ENCODE results near the gene PGM2L1. TPM values are rescaled to one million over a fixed set of nuclear protein-coding genes. Genes with fewer than 3 reads are reported as not detected.
"Not testable (repeated sequence)": the region's sequence is repeated elsewhere in the genome, so short reads cannot be mapped to it uniquely, and the experiment has no call there.

Gene PGM2L1
- total RNA-seq, 1 experiment from 2014 or later, result 2.1 TPM

GRCh38 chr11:74345420-74345819, 52.8 kb downstream of the PGM2L1 start:
- no peak for DNase-seq (ENCODE audit: extremely low read depth, low read depth)

GRCh38 chr11:74341921-74342320, 56.3 kb downstream of the PGM2L1 start:
- no peak for DNase-seq (ENCODE audit: extremely low read depth, low read depth)

- DNase-seq (ENCODE audit: extremely low read depth, low read depth), result no peak
Observed at GRCh38 chr11:74339619-74340018, 58.6 kb downstream of the PGM2L1 start.

- no peak for DNase-seq (ENCODE audit: extremely low read depth, low read depth)
Observed at GRCh38 chr11:74338963-74339362, 59.3 kb downstream of the PGM2L1 start.

DNA sequence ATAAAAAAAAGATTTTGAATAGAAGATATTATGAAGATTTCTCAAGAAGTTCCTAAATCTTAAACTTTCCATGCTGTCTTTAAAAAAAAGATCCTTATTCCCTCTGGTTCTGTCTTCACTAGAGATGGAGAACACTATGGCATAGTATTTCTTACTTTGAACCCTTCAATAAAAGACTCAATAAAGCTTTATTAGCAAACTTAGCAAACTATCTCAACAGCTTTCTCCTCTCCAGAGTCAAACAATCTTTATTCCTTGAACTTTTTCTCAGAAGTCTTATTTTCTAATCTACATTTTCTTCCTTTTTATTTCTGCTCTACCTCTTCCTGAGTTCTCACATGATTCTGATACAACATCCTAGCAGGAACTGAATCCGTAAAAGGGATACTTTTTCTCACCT, 65.0 kb downstream of the PGM2L1 start:
- DNase-seq (ENCODE audit: extremely low read depth, low read depth), result no peak

GRCh38 chr11:74332291-74332690, 65.9 kb downstream of the PGM2L1 start:
- no peak for DNase-seq (ENCODE audit: extremely low read depth, low read depth)

DNA sequence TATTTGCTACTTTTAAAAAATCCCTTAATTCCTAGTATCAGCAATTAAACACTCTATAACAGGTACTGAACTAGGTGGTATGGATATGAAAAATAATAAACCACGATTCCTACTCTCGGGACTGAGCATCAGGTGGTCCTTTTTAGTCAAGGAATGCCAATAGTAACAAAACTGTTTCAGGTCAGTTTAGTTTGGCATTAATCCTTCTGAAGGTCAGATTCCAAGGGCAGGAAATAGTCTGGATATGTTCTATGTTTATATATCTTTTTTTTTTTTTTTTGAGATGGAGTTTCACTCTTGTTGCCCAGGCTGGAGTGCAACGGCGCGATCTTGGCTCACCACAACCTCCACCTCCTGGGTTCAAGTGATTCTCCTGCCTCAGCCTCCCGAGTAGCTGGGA, 67.2 kb downstream of the PGM2L1 start:
- not testable (repeated sequence) for DNase-seq (ENCODE audit: extremely low read depth, low read depth)

DNA sequence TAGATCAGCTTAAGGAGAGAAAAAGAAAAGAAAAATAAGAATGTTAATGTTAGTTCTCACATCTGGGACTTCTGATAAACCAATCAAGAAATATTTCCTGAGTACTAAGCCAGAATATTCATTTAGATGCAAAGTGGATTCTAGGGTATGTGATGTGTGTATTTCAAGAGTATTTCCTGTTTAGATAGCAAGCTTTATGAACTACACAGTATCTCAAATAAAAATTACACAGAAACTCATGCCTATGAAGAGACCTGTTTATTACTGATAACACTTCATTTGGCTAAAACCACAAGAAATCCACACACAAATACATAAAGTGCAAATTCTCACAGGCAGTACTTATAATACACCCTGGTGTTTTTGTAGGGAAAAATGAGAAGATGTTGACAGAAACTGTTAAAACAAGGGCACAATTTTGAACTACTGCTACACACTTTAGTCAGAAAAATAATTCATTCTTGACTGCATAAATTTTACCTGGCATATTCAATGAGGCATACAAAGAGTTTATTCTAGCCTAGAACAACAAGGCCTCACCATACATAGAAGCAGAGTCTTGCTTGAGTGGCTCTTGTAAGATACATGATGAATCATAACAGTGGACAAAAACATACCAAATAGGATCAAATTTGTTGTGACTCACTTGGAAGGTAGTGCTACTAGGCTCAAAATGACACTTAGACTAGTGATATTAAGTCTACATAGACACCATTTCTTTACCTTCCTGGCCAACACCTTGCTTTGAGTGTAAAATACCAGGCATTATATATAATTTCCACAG, 68.0 kb downstream of the PGM2L1 start:
- no peak for DNase-seq (ENCODE audit: extremely low read depth, low read depth)

- DNase-seq (ENCODE audit: extremely low read depth, low read depth), result no peak
Observed at GRCh38 chr11:74327076-74327475, 71.2 kb downstream of the PGM2L1 start.

DNA sequence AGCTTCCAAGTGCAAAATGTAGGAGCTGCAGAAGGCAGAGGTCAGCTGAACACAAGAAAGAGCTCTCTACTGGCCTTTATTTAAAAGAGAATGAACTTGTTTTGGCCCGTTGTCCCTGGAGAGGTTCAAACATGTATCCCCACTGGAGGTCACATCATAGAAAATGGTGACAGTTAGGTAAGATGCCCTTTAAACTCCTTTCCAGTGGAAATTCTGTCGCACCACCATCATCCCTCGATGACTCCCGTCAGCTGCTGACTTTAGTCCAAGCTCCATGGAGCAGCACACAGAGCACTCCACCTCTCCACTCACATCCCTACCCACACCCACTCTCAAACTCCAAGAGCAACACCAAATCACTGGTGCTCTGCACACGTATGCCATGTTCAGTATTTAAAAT, 71.6 kb downstream of the PGM2L1 start:
- no peak for DNase-seq (ENCODE audit: extremely low read depth, low read depth)

DNA sequence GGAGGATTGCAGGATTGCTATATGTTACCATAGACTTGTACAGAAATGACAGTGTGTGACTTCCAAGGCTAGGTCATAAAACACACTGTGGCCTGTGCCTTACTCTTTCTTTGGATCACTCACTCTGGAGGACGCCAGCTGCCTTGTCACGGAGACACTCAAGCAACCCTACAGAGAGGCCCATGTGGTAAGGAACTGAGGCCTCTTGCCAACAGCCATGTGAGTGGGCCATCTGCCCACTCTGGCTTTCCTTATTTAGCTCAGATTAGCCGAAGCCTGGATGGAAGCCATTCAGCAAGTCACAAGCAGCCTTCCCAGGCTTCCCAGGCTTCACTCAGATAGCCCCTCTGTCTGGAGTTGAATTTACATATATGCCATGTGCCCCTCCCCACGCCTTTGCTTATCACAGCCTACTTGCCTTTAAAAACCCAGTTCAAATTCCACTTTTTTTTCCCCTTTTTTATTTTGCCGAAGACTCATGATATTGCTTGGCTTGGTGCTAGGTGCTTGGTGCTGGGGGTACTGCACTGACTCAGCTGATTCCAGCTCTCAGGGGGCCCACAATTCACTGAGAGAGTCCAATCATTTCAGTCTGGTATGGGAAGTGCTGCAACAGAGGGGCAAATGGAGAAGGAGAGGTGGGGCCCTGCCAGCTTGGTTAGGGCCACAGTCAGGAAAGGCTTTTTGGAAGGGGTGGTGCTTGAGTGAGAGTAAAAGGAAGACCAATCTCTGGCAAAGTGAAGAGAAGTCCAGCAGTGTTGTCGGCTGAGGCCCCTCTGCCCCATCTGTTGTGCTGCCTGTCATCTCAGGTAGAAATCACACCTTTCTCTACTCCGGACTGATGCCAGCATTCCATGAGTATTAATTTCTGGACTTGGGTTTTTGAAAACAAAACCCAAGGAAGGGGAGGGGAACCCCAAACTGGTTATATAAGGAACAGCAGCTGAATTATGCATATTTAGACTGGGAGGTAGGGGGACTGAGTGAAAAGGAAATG, 72.3 kb downstream of the PGM2L1 start:
- DNase-seq (ENCODE audit: extremely low read depth, low read depth), result no peak

DNA sequence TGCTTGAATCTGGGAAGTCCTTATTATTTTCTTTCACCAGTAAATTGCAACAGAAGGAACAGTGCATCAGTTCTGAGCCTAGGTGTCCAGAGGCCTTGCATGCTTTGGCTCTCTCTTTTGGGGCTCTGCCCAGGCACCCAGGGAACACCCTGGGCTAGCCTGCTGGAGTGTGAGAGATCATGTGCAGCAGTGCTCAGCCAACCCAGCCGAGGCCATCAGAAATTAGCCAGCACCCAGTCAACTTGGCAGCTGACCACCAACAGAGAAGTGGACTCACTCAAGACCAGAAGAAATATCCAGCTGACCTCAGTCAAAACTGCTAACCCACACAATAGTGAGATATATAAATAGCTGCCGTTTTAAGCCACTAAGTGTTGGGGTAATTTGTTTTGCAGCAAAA, 75.6 kb downstream of the PGM2L1 start:
- no peak for DNase-seq (ENCODE audit: extremely low read depth, low read depth)

DNA sequence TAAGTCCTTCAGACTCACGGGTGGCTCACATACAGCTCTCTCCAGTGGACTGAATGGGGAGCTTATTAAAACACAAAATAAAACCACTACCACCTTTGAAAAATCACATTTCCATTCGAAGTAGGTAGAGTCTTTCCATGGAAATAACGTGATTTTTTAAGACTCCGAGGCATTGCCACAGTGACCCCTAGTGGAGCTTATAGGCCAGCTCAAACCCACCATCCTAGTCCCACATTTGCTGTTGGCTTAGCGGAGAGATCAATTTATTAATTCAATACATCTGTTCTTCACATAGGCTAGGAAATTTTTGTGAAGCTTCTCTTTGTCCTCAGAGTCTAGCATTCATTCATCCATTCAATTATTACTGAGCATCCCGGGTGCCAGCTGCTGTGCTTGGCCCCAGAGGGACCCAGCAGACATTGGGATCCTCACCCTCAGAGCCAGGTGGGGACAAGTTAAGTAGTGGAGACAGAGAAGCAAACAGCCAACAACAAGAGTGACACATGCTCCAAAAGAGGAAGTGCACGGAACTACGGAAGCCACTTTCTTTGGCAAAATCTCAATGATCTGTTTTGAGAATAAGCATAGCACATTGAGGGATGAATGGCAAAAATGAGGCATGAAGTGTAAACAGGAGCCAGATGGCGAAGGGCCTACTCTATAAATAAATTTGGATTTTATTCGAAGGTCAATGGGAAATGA, 76.6 kb downstream of the PGM2L1 start:
- DNase-seq (ENCODE audit: extremely low read depth, low read depth), result no peak

DNA sequence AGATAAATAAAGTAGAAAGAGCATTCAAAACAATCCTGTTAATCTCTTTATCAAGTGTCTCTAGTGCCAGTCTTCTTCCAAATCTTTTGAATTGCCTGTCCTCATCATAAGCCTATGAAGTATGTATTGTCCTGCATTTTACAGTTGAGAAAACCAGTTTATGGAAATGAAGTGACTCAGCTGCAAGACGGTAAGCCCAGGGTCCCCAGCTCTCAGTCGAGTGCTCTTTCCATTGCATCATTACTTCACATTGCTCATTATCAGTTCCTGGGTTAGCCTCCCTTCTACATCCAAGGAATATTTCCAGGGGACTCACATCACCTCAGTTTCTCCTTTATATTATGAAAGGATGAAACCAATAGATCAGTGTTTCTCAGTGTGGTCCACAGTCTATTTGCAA, 77.7 kb downstream of the PGM2L1 start:
- DNase-seq (ENCODE audit: extremely low read depth, low read depth), result no peak

DNA sequence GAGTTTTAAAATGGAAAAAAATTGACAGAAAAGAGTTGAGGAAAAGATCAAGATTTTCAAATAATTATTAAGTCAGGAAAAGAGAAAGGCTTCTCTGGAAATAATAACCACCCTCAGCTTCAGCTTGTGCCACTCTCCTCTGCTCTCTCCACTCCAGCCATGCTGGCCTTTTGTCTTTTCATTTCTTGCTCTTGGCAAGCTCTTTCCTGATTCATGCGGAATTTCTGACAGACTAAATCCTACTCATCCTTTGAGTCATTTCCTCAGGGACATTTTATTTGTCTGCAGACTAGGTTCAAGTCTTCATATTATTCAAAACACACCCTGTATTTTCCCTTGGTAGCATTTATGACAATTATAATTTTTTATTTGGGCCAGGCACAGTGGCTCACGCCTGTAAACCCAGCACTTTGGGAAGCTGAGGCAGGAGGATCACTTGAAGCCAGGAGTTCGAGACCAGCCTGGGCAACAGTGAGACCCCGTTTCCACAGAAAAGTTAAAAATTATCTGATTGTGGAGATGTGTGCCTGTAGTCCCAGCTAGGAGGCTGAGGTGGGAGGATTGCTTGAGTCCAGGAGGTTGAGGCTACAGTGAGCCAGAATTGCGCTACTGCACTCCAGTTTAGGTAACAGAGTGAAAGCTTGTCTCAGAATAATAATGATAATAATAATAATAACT, 79.0 kb downstream of the PGM2L1 start:
- peak; percentile 65 for DNase-seq (ENCODE audit: extremely low read depth, low read depth)

GRCh38 chr11:74318241-74318932, 79.8 kb downstream of the PGM2L1 start:
- DNase-seq (ENCODE audit: extremely low read depth, low read depth), result no peak

DNA sequence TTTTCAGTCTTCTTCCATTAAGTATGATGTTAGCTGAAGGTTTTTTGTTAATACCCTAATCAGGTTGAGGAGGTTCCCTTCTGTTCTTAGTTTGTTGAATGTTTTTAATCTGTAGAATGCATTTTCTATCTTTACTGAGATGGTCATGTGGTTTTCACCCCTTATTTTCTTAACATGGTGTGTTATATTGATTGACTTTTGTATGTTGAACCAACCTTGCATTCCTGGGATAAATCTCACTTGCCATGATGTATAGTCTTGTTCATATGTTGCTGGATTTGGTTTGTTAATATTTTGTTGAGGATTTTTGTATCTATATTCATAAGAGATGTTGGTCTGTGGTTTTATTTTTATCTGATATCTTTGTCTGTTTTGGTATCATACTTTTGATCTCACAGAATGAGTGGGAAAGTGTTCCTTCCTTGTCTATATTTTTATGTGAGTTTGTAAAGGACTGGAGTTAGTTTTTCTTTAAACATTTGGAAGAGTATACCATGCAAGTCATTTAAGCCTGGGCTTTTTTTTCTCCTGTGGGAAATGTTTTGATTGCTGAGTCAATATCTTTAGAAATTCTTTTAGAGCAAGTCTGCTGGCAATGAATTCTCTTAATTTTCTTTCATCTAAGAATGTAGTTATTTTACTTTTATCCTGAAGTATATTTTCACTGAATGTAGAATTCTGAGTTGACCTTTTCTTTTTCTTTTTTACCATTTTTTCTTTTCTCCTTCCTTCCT, 81.3 kb downstream of the PGM2L1 start:
- DNase-seq (ENCODE audit: extremely low read depth, low read depth), result no peak

DNA sequence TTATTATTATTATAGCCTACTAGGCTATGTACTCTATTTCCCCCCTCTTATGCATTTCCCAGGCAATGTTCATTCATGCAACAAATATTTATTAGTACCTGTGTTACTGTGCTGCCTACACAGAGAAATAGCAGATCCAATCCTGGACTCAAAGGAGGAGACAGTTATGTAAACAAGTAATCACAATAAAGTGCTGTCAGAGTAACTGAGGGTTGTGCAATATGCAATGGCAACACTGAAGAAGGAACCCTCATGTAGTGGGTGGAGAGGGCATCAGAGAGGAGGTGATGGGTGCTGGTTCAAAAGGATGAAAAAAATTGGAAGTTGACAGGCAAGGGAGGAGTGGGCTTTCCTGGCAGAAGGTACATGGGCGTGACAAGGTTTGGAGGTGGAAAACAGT, 85.9 kb downstream of the PGM2L1 start:
- no peak for DNase-seq (ENCODE audit: extremely low read depth, low read depth)

GRCh38 chr11:74311352-74311926, 86.8 kb downstream of the PGM2L1 start, which contains the start of gene P4HA3:
P4HA3 (minus strand) TSS chr11:74311640; CDS start chr11:74311611, 29 bp downstream.
- peak; percentile 48 for DNase-seq (ENCODE audit: extremely low read depth, low read depth)
